ENCODE measurements around the gene SLC12A7. TPM values are rescaled to one million over a fixed set of nuclear protein-coding genes. Genes with fewer than 3 reads are reported as not detected.

SLC12A7 gene
- total and polyA plus RNA-seq, 9 of the 15 experiments (the other 6 are each of a cell fraction or from before 2014, with no cell fraction given) = 0.01 to 3.1 (median 0.56) TPM

- TF ChIP-seq, protein P1, sequence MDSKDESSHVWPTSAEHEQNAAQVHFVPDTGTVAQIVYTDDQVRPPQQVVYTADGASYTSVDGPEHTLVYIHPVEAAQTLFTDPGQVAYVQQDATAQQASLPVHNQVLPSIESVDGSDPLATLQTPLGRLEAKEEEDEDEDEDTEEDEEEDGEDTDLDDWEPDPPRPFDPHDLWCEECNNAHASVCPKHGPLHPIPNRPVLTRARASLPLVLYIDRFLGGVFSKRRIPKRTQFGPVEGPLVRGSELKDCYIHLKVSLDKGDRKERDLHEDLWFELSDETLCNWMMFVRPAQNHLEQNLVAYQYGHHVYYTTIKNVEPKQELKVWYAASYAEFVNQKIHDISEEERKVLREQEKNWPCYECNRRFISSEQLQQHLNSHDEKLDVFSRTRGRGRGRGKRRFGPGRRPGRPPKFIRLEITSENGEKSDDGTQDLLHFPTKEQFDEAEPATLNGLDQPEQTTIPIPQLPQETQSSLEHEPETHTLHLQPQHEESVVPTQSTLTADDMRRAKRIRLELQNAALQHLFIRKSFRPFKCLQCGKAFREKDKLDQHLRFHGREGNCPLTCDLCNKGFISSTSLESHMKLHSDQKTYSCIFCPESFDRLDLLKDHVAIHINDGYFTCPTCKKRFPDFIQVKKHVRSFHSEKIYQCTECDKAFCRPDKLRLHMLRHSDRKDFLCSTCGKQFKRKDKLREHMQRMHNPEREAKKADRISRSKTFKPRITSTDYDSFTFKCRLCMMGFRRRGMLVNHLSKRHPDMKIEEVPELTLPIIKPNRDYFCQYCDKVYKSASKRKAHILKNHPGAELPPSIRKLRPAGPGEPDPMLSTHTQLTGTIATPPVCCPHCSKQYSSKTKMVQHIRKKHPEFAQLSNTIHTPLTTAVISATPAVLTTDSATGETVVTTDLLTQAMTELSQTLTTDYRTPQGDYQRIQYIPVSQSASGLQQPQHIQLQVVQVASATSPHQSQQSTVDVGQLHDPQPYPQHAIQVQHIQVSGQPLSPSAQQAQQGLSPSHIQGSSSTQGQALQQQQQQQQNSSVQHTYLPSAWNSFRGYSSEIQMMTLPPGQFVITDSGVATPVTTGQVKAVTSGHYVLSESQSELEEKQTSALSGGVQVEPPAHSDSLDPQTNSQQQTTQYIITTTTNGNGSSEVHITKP (IDR thresholded peaks at IDR 0.05; ENCODE audit: partially characterized antibody) = peak; percentile 68
- 0 out of 4 replicates have a peak, but pooled peaks of 1 of the 2 experiments have one; percentile 17 for TF ChIP-seq RAD21 (CRISPR knock-in tag; conservative IDR thresholded peaks at IDR 0.05 in 1 of 2, IDR thresholded peaks at IDR 0.05 in 1 of 2)
- TF ChIP-seq, protein P2, sequence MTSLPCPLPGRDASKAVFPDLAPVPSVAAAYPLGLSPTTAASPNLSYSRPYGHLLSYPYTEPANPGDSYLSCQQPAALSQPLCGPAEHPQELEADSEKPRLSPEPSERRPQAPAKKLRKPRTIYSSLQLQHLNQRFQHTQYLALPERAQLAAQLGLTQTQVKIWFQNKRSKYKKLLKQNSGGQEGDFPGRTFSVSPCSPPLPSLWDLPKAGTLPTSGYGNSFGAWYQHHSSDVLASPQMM (CRISPR knock-in tag; IDR thresholded peaks at IDR 0.05) = no peak
These were observed 22.6 kb upstream of the SLC12A7 start (continued) for GRCh38 chr5:1134478-1134877.

GRCh38 chr5:1133510-1134201 is 21.8 kb upstream of the SLC12A7 start:
- Histone ChIP-seq H3K27me3 (ENCODE audit: control insufficient read depth in 2 of 2, insufficient read depth in 2 of 2, low read length in 2 of 2) (peaks cover 23 to 72% of the 10 kb centered on the region in 2 experiments), H3K4me2 (ENCODE audit: insufficient read depth, low read length) (no peak overlapping the region), H3K36me3 (ENCODE audit: control insufficient read depth, insufficient read depth, low read length) (no peaks in the 10 kb centered on the region), H2AFZ (ENCODE audit: low read depth, low read length) (no peak overlapping the region), H3K79me2 (ENCODE audit: control insufficient read depth, insufficient read depth, low read length) (no peaks in the 10 kb centered on the region), H4K20me1 (replicated peaks; ENCODE audit: control insufficient read depth, insufficient read depth, low read length) (peaks cover 10% of the 10 kb centered on the region), H3K27ac (ENCODE audit: extremely low read depth, low read depth, low read length) (no peak overlapping the region), H3K9me3 (replicated peaks; ENCODE audit: control insufficient read depth, insufficient read depth, low read depth, low read length) (no peaks in the 10 kb centered on the region), H3K9me1 (ENCODE audit: control insufficient read depth, insufficient read depth, low read length) (no peaks in the 10 kb centered on the region), H3K4me3 (no peak overlapping the region), H3K9ac (ENCODE audit: insufficient read depth in 1 of 2, low read depth in 2 of 2, low read length in 2 of 2) (no peak overlapping the region), H3K4me1 (replicated peaks in 1 of 2; ENCODE audit: control insufficient read depth in 2 of 2, insufficient read depth in 2 of 2, low read length in 2 of 2) (peaks cover 4 to 49% of the 10 kb centered on the region in 2 experiments; a peak in 4 of 5 replicates)
- no peak for FAIRE-seq
- TF ChIP-seq CEBPG (CRISPR knock-in tag; IDR thresholded peaks at IDR 0.05) = no peak
- no peak for TF ChIP-seq CEBPG (tag; conservative IDR thresholded peaks at IDR 0.05 in 1 of 2, IDR thresholded peaks at IDR 0.05 in 1 of 2)
- TF ChIP-seq RFX1 (IDR thresholded peaks at IDR 0.05) = no peak
- TF ChIP-seq E2F5 (CRISPR knock-in tag; IDR thresholded peaks at IDR 0.05) = no peak
- no peak for TF ChIP-seq MCM7 (IDR thresholded peaks at IDR 0.05)
- no peak for TF ChIP-seq HDAC2 (IDR thresholded peaks at IDR 0.05)
- intact Hi-C loops (cut with micrococcal nuclease) (no loop called here), in situ Hi-C loops (cut with MboI) (no loop called here)
- no peak for ATAC-seq
- 17% methylated on average over 17 of the region's 17 CpGs for WGBS (ENCODE audit: insufficient coverage, low coverage, missing lambda C conversion rate)
- no TSS peak for BruUV-seq (replicated peaks)
- DNase-seq (ENCODE audit: extremely low read depth in 1 of 4, low spot score in 3 of 4) = no peak
- ChIA-PET POLR2A (interaction anchor here (0.6 to 1.7 kb wide), 4 partner anchors 14 to 702 kb away, joined by 3 to 6 read pairs (median 4); no protein-coding TSS in a partner anchor), CTCF (ENCODE audit: low intra/inter-chr PET ratio) (no interaction called here)

Data from K562 (cell line).